ENCODE measurements around the gene NONO. TPM values are rescaled to one million over a fixed set of nuclear protein-coding genes. Genes with fewer than 3 reads are reported as not detected.

The NONO gene
- total RNA-seq, 1 donor from 2014 or later: 365 TPM

Other genes starting within 250 kb of the NONO start
- 74.5 and 75.3 TPM in 2 replicates for gene SNX12, start 215.3 kb upstream of the NONO start, total RNA-seq
- 3.2 and 6.8 TPM in 2 replicates for gene FOXO4, start 187.8 kb upstream of the NONO start, total RNA-seq
- gene CXorf65, start 176.9 kb upstream of the NONO start, total RNA-seq: not detected in 2 replicates
- gene IL2RG, start 172.1 kb upstream of the NONO start, total RNA-seq: 0.26 TPM in 1 of 2 replicates, not detected in the other
- gene MED12, start 165.0 kb upstream of the NONO start, total RNA-seq: 8.2 and 16.3 TPM in 2 replicates
- under 0.01 TPM in 2 replicates for gene NLGN3, start 138.8 kb upstream of the NONO start, total RNA-seq
- gene GJB1, start 60.4 kb upstream of the NONO start, total RNA-seq: 0.13 TPM in 1 of 2 replicates, not detected in the other
- 1.6 and 1.9 TPM in 2 replicates for gene ZMYM3, start 29.5 kb upstream of the NONO start, total RNA-seq
- 1.1 and 2.4 TPM in 2 replicates for gene ITGB1BP2, start 18.1 kb downstream of the NONO start, total RNA-seq
- gene TAF1, start 82.7 kb downstream of the NONO start, total RNA-seq: 25.3 and 31.0 TPM in 2 replicates
- gene OGT, start 249.5 kb downstream of the NONO start, total RNA-seq: 77.7 and 104 TPM in 2 replicates